GM18861 (cell line): ENCODE results near the gene ANKRD61.
A peak's percentile ranks its signal among the peaks of the same experiment; 100 is the strongest.
"Not testable (repeated sequence)": the region's sequence is repeated elsewhere in the genome, so short reads cannot be mapped to it uniquely, and the experiment has no call there.

Experiments used
- ATAC-seq: cut with Tn5 transposase; IDR thresholded peaks from one replicate; pipeline ENCODE4 v1.9.1; 2021; ENCODE audit not compliant: unreplicated experiment

Gene ANKRD61

GRCh38 chr7:6031567-6031966, 391 bp downstream of the ANKRD61 start:
- no peak for ATAC-seq

- ATAC-seq = no peak
These were observed 991 bp downstream of the ANKRD61 start for GRCh38 chr7:6032167-6032566.

GRCh38 chr7:6032641-6033040, 1.5 kb downstream of the ANKRD61 start:
- ATAC-seq = no peak

GRCh38 chr7:6035165-6035564, 4.0 kb downstream of the ANKRD61 start:
- no peak for ATAC-seq

- ATAC-seq = no peak
These were observed 4.5 kb downstream of the ANKRD61 start for GRCh38 chr7:6035686-6036085.

GRCh38 chr7:6049780-6050179, 18.6 kb downstream of the ANKRD61 start:
- ATAC-seq = no peak

- ATAC-seq = not testable (repeated sequence)
These were observed 20.0 kb downstream of the ANKRD61 start for GRCh38 chr7:6051185-6051584.

GRCh38 chr7:6056616-6057015, 25.4 kb downstream of the ANKRD61 start:
- ATAC-seq = no peak

- no peak for ATAC-seq
These were observed 26.3 kb downstream of the ANKRD61 start for GRCh38 chr7:6057316-6058129.

- not testable (repeated sequence) for ATAC-seq
These were observed 28.8 kb downstream of the ANKRD61 start for GRCh38 chr7:6059941-6060340.

- peak; percentile 60 for ATAC-seq
These were observed 40.2 kb downstream of the ANKRD61 start for GRCh38 chr7:6071406-6071805.

GRCh38 chr7:6074612-6075380, 43.6 kb downstream of the ANKRD61 start:
- no peak for ATAC-seq

GRCh38 chr7:6078548-6078947, 47.4 kb downstream of the ANKRD61 start:
- no peak for ATAC-seq

GRCh38 chr7:6083047-6083446, 51.9 kb downstream of the ANKRD61 start:
- not testable (repeated sequence) for ATAC-seq
